Measurements from ENCODE around the gene HSCB.
"Not testable (repeated sequence)": the region's sequence is repeated elsewhere in the genome, so short reads cannot be mapped to it uniquely, and the experiment has no call there.

DNA sequence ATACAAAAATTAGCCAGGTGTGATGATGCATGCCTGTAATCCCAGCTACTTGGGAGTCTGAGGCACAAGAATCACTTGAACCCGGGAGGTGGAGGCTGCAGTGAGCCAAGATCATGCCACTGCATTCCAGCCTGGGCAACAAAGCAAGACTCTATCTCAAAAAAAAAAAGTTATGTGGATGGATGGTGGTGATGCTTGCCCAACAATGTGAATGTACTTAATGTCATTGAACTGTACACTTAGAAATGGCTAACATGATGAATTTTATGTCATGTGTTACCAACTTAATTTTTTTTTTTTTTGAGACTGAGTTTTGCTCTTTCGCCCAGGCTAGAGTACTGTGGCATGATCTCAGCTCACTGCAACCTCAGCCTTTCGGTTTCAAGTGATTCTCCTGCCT is 12.7 kb downstream of the HSCB start:
- TF ChIP-seq, protein P1, sequence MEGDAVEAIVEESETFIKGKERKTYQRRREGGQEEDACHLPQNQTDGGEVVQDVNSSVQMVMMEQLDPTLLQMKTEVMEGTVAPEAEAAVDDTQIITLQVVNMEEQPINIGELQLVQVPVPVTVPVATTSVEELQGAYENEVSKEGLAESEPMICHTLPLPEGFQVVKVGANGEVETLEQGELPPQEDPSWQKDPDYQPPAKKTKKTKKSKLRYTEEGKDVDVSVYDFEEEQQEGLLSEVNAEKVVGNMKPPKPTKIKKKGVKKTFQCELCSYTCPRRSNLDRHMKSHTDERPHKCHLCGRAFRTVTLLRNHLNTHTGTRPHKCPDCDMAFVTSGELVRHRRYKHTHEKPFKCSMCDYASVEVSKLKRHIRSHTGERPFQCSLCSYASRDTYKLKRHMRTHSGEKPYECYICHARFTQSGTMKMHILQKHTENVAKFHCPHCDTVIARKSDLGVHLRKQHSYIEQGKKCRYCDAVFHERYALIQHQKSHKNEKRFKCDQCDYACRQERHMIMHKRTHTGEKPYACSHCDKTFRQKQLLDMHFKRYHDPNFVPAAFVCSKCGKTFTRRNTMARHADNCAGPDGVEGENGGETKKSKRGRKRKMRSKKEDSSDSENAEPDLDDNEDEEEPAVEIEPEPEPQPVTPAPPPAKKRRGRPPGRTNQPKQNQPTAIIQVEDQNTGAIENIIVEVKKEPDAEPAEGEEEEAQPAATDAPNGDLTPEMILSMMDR (IDR thresholded peaks at IDR 0.05; ENCODE audit: insufficient read depth, low read length, poor library complexity, severe bottlenecking) = not testable (repeated sequence)
- not testable (repeated sequence) for TF ChIP-seq EZH2phosphoT487 (conservative IDR thresholded peaks at IDR 0.05; ENCODE audit: low read length)
